Measurements from ENCODE around the gene NRP1.

Gene NRP1

GRCh38 chr10:33235251-33235884 lies 99.1 kb downstream of the NRP1 start:
- Histone ChIP-seq H3K4me1 (ENCODE audit: insufficient read depth, poor library complexity, severe bottlenecking) (peaks cover 24% of the 10 kb centered on the region), H3K27me3 (ENCODE audit: insufficient read depth, poor library complexity, severe bottlenecking) (no peaks in the 10 kb centered on the region), H3K36me3 (ENCODE audit: low read depth) (peaks cover 62% of the 10 kb centered on the region), H3K4me3 (ENCODE audit: severe bottlenecking) (no peak overlapping the region), H3K9me3 (ENCODE audit: severe bottlenecking) (no peaks in the 10 kb centered on the region), H3K27ac (ENCODE audit: poor library complexity, severe bottlenecking) (no peak overlapping the region)
- ATAC-seq (ENCODE audit: low read depth): no peak
- DNase-seq (ENCODE audit: low spot score): no peak
- no peak for TF ChIP-seq CTCF (IDR thresholded peaks at IDR 0.05; ENCODE audit: poor library complexity, severe bottlenecking)

GRCh38 chr10:33234831-33235237 lies 99.6 kb downstream of the NRP1 start:
- DNase-seq (ENCODE audit: low spot score) (no peak), ATAC-seq (ENCODE audit: low read depth) (no peak)
- no peaks in the 10 kb centered on the region for H3K9me3 ChIP-seq (ENCODE audit: severe bottlenecking)
- H3K4me1 ChIP-seq (ENCODE audit: insufficient read depth, poor library complexity, severe bottlenecking): peaks cover 27% of the 10 kb centered on the region
- H3K27me3 ChIP-seq (ENCODE audit: insufficient read depth, poor library complexity, severe bottlenecking): no peaks in the 10 kb centered on the region
- no peak overlapping the region for H3K4me3 ChIP-seq (ENCODE audit: severe bottlenecking)
- no peak overlapping the region for H3K27ac ChIP-seq (ENCODE audit: poor library complexity, severe bottlenecking)
- TF ChIP-seq CTCF (IDR thresholded peaks at IDR 0.05; ENCODE audit: poor library complexity, severe bottlenecking): no peak
- H3K36me3 ChIP-seq (ENCODE audit: low read depth): peaks cover 56% of the 10 kb centered on the region

- Histone ChIP-seq H3K36me3 (ENCODE audit: low read depth) (peaks cover 56% of the 10 kb centered on the region), H3K4me1 (ENCODE audit: insufficient read depth, poor library complexity, severe bottlenecking) (peaks cover 17% of the 10 kb centered on the region), H3K27me3 (ENCODE audit: insufficient read depth, poor library complexity, severe bottlenecking) (no peaks in the 10 kb centered on the region), H3K4me3 (ENCODE audit: severe bottlenecking) (no peak overlapping the region), H3K9me3 (ENCODE audit: severe bottlenecking) (no peaks in the 10 kb centered on the region), H3K27ac (ENCODE audit: poor library complexity, severe bottlenecking) (no peak overlapping the region)
- ATAC-seq (ENCODE audit: low read depth) (no peak), DNase-seq (ENCODE audit: low spot score) (no peak)
- no peak for TF ChIP-seq CTCF (IDR thresholded peaks at IDR 0.05; ENCODE audit: poor library complexity, severe bottlenecking)
Measured at GRCh38 chr10:33233635-33234034, 100.8 kb downstream of the NRP1 start.

- no peak overlapping the region for H3K27ac ChIP-seq (ENCODE audit: poor library complexity, severe bottlenecking)
- no peak for TF ChIP-seq CTCF (IDR thresholded peaks at IDR 0.05; ENCODE audit: poor library complexity, severe bottlenecking)
Measured at GRCh38 chr10:33233221-33233620, 101.2 kb downstream of the NRP1 start.

GRCh38 chr10:33231621-33232350 lies 102.7 kb downstream of the NRP1 start:
- Histone ChIP-seq H3K9me3 (ENCODE audit: severe bottlenecking) (no peaks in the 10 kb centered on the region), H3K4me1 (ENCODE audit: insufficient read depth, poor library complexity, severe bottlenecking) (peaks cover 6% of the 10 kb centered on the region), H3K4me3 (ENCODE audit: severe bottlenecking) (no peak overlapping the region), H3K27ac (ENCODE audit: poor library complexity, severe bottlenecking) (no peak overlapping the region), H3K27me3 (ENCODE audit: insufficient read depth, poor library complexity, severe bottlenecking) (no peaks in the 10 kb centered on the region), H3K36me3 (ENCODE audit: low read depth) (peaks cover 67% of the 10 kb centered on the region)
- TF ChIP-seq CTCF (IDR thresholded peaks at IDR 0.05; ENCODE audit: poor library complexity, severe bottlenecking): no peak
- DNase-seq (ENCODE audit: low spot score): no peak
- ATAC-seq (ENCODE audit: low read depth): no peak

More at GRCh38 chr10:33233221-33233620, 101.2 kb downstream of the NRP1 start:
- DNase-seq (ENCODE audit: low spot score) (no peak), ATAC-seq (ENCODE audit: low read depth) (no peak)
- H3K4me1 ChIP-seq (ENCODE audit: insufficient read depth, poor library complexity, severe bottlenecking): peaks cover 13% of the 10 kb centered on the region
- no peaks in the 10 kb centered on the region for H3K9me3 ChIP-seq (ENCODE audit: severe bottlenecking)
- H3K4me3 ChIP-seq (ENCODE audit: severe bottlenecking): no peak overlapping the region
- H3K27me3 ChIP-seq (ENCODE audit: insufficient read depth, poor library complexity, severe bottlenecking): no peaks in the 10 kb centered on the region
- peaks cover 61% of the 10 kb centered on the region for H3K36me3 ChIP-seq (ENCODE audit: low read depth)
